Osteoblast (primary cell): ENCODE results near the gene INSRR. TPM values are rescaled to one million over a fixed set of nuclear protein-coding genes. Genes with fewer than 3 reads are reported as not detected.

Experiments
- DNase-seq: peaks from one replicate; pipeline ENCODE4 v3.0.0; 2011; ENCODE audit warnings: low spot score, mixed read lengths; ENCODE audit not compliant: insufficient read length; ENCODE audit errors: missing footprints
- H2AFZ ChIP-seq: 2 replicates; pipeline ENCODE4 v1.6.0; 2011; ENCODE audit warnings: mild to moderate bottlenecking, low read length
- H3K27ac ChIP-seq: 2 replicates; pipeline ENCODE4 v1.5.1; 2011; ENCODE audit warnings: mild to moderate bottlenecking, low read depth, low read length, moderate library complexity
- H3K27me3 ChIP-seq: 2 replicates; pipeline ENCODE4 v1.6.0; 2012; ENCODE audit warnings: mild to moderate bottlenecking, control low read depth, inconsistent platforms, low read length, moderate library complexity; ENCODE audit not compliant: insufficient read depth
- H3K36me3 ChIP-seq: 2 replicates; pipeline ENCODE4 v1.5.1; 2011; ENCODE audit warnings: mild to moderate bottlenecking, low read length, control low read depth, moderate library complexity; ENCODE audit not compliant: insufficient read depth
- H3K4me1 ChIP-seq: 2 replicates; pipeline ENCODE4 v1.5.1; 2011; ENCODE audit warnings: mild to moderate bottlenecking, low read length, control low read depth, moderate library complexity; ENCODE audit not compliant: insufficient read depth
- H3K4me2 ChIP-seq: 2 replicates; pipeline ENCODE4 v1.6.0; 2011; ENCODE audit warnings: mild to moderate bottlenecking, low read length; ENCODE audit not compliant: insufficient read depth
- H3K4me3 ChIP-seq: fragments of 200-600 bp; sonication (generic); 3 replicates; pipeline ENCODE4 v1.5.1; 2012; ENCODE audit warnings: mild to moderate bottlenecking, low read length, inconsistent platforms; ENCODE audit not compliant: insufficient read depth
- H3K79me2 ChIP-seq: 2 replicates; pipeline ENCODE4 v1.6.0; 2012; ENCODE audit warnings: mild to moderate bottlenecking, low read length, control low read depth, inconsistent platforms; ENCODE audit not compliant: insufficient read depth
- H3K9me3 ChIP-seq: 2 replicates; pipeline ENCODE4 v1.5.1; 2011; ENCODE audit warnings: low read depth, low read length, control low read depth
- H4K20me1 ChIP-seq: 2 replicates; pipeline ENCODE4 v1.6.0; 2012; ENCODE audit warnings: mild to moderate bottlenecking, low read length, control low read depth; ENCODE audit not compliant: insufficient read depth
- CTCF ChIP-seq: IDR thresholded peaks from 2 replicates; pipeline ENCODE4 v1.5.1; 2011; ENCODE audit warnings: mild to moderate bottlenecking, low read depth, low read length, moderate library complexity; ENCODE audit errors: extremely low read depth
- total RNA-seq: library from RNA; depleted of rRNA; stranded (reverse); fragments of >200 nt; gene quantifications from 2 replicates; pipeline ENCODE4 v1.2.3, GENCODE V29; 2012

Gene INSRR
- total RNA-seq, 1 donor, result 0.36 TPM

GRCh38 chr1:156826630-156827029 lies 32.3 kb downstream of the INSRR start:
- Histone ChIP-seq H3K9me3 (no peaks in the 10 kb centered on the region), H3K4me2 (no peak overlapping the region), H3K36me3 (no peaks in the 10 kb centered on the region), H2AFZ (no peak overlapping the region), H3K79me2 (no peaks in the 10 kb centered on the region), H3K27ac (no peak overlapping the region), H3K4me3 (no peak overlapping the region), H4K20me1 (no peaks in the 10 kb centered on the region), H3K4me1 (peaks cover 8% of the 10 kb centered on the region), H3K27me3 (peaks cover 7% of the 10 kb centered on the region)
- TF ChIP-seq CTCF, result no peak
- DNase-seq, result peak; percentile 86

GRCh38 chr1:156823210-156823790 lies 35.6 kb downstream of the INSRR start:
- no peak for TF ChIP-seq CTCF
- Histone ChIP-seq H3K9me3 (no peaks in the 10 kb centered on the region), H3K27me3 (no peaks in the 10 kb centered on the region), H3K4me1 (peaks cover 9% of the 10 kb centered on the region), H4K20me1 (no peaks in the 10 kb centered on the region), H2AFZ (no peak overlapping the region), H3K4me3 (no peak overlapping the region), H3K27ac (no peak overlapping the region), H3K36me3 (no peaks in the 10 kb centered on the region), H3K79me2 (no peaks in the 10 kb centered on the region), H3K4me2 (no peak overlapping the region)
- DNase-seq, result no peak

GRCh38 chr1:156822680-156823079 lies 36.2 kb downstream of the INSRR start:
- H3K4me1 ChIP-seq, result peaks cover 9% of the 10 kb centered on the region
- no peaks in the 10 kb centered on the region for H3K27me3 ChIP-seq
- H3K9me3 ChIP-seq, result no peaks in the 10 kb centered on the region
- no peaks in the 10 kb centered on the region for H4K20me1 ChIP-seq
- H3K4me3 ChIP-seq, result no peak overlapping the region
- DNase-seq, result no peak
- H3K27ac ChIP-seq, result no peak overlapping the region
- H2AFZ ChIP-seq, result no peak overlapping the region
- no peaks in the 10 kb centered on the region for H3K36me3 ChIP-seq
- H3K79me2 ChIP-seq, result no peaks in the 10 kb centered on the region
- no peak overlapping the region for H3K4me2 ChIP-seq
- TF ChIP-seq CTCF, result no peak

GRCh38 chr1:156821801-156822200 lies 37.1 kb downstream of the INSRR start:
- no peak overlapping the region for H3K4me2 ChIP-seq
- H3K27ac ChIP-seq, result no peak overlapping the region

More at GRCh38 chr1:156821801-156822200, 37.1 kb downstream of the INSRR start:
- no peak overlapping the region for H3K4me3 ChIP-seq
- H3K79me2 ChIP-seq, result no peaks in the 10 kb centered on the region
- H3K9me3 ChIP-seq, result no peaks in the 10 kb centered on the region
- TF ChIP-seq CTCF, result no peak
- H4K20me1 ChIP-seq, result no peaks in the 10 kb centered on the region
- peaks cover 9% of the 10 kb centered on the region for H3K4me1 ChIP-seq
- H2AFZ ChIP-seq, result peak overlapping the region; percentile 40
- H3K27me3 ChIP-seq, result no peaks in the 10 kb centered on the region
- no peaks in the 10 kb centered on the region for H3K36me3 ChIP-seq
- DNase-seq, result no peak
